ENCODE measurements around the gene PRKCA.

Gene PRKCA

GRCh38 chr17:66326476-66327047 lies 24.1 kb downstream of the PRKCA start:
- Histone ChIP-seq H3K27ac (ENCODE audit: low read depth, low read length) (no peak overlapping the region), H3K79me2 (ENCODE audit: control insufficient read depth, insufficient read depth, low read length, unreplicated experiment) (peaks cover 87% of the 10 kb centered on the region), H2AFZ (ENCODE audit: low read length, unreplicated experiment) (no peak overlapping the region), H3K36me3 (ENCODE audit: insufficient read depth, low read length) (peaks cover 23% of the 10 kb centered on the region), H3K4me3 (ENCODE audit: low read depth, low read length) (no peak overlapping the region), H3K27me3 (ENCODE audit: insufficient read depth, low read length) (no peaks in the 10 kb centered on the region), H3K4me1 (ENCODE audit: control insufficient read depth, insufficient read depth, low read length, unreplicated experiment) (no peaks in the 10 kb centered on the region)

GRCh38 chr17:66330646-66331037 lies 28.2 kb downstream of the PRKCA start:
- no peaks in the 10 kb centered on the region for H3K4me1 ChIP-seq (ENCODE audit: control insufficient read depth, insufficient read depth, low read length, unreplicated experiment)
- peaks cover 6% of the 10 kb centered on the region; the same call in 1 of the 2 replicates for H3K36me3 ChIP-seq (ENCODE audit: insufficient read depth, low read length)
- no peak overlapping the region for H3K27ac ChIP-seq (ENCODE audit: low read depth, low read length)
- no peak overlapping the region for H3K4me3 ChIP-seq (ENCODE audit: low read depth, low read length)
- H2AFZ ChIP-seq (ENCODE audit: low read length, unreplicated experiment) = no peak overlapping the region
- no peaks in the 10 kb centered on the region for H3K27me3 ChIP-seq (ENCODE audit: insufficient read depth, low read length)
- H3K79me2 ChIP-seq (ENCODE audit: control insufficient read depth, insufficient read depth, low read length, unreplicated experiment) = peaks cover 85% of the 10 kb centered on the region

- peaks cover 85% of the 10 kb centered on the region for H3K79me2 ChIP-seq (ENCODE audit: control insufficient read depth, insufficient read depth, low read length, unreplicated experiment)
- no peak overlapping the region for H3K27ac ChIP-seq (ENCODE audit: low read depth, low read length)
- H3K36me3 ChIP-seq (ENCODE audit: insufficient read depth, low read length) = peaks cover 6% of the 10 kb centered on the region; the same call in 1 of the 2 replicates
- H3K4me1 ChIP-seq (ENCODE audit: control insufficient read depth, insufficient read depth, low read length, unreplicated experiment) = no peaks in the 10 kb centered on the region
- no peak overlapping the region for H3K4me3 ChIP-seq (ENCODE audit: low read depth, low read length)
- no peaks in the 10 kb centered on the region for H3K27me3 ChIP-seq (ENCODE audit: insufficient read depth, low read length)
- no peak overlapping the region for H2AFZ ChIP-seq (ENCODE audit: low read length, unreplicated experiment)
Observed at GRCh38 chr17:66331038-66331816, 28.8 kb downstream of the PRKCA start.

GRCh38 chr17:66335797-66336196 lies 33.4 kb downstream of the PRKCA start:
- H3K27me3 ChIP-seq (ENCODE audit: insufficient read depth, low read length) = no peaks in the 10 kb centered on the region
- peaks cover 10% of the 10 kb centered on the region for H3K4me1 ChIP-seq (ENCODE audit: control insufficient read depth, insufficient read depth, low read length, unreplicated experiment)
- H3K79me2 ChIP-seq (ENCODE audit: control insufficient read depth, insufficient read depth, low read length, unreplicated experiment) = peaks cover 81% of the 10 kb centered on the region
- H3K36me3 ChIP-seq (ENCODE audit: insufficient read depth, low read length) = no peaks in the 10 kb centered on the region
- no peak overlapping the region for H3K4me3 ChIP-seq (ENCODE audit: low read depth, low read length)
- H3K27ac ChIP-seq (ENCODE audit: low read depth, low read length) = no peak overlapping the region
- H2AFZ ChIP-seq (ENCODE audit: low read length, unreplicated experiment) = no peak overlapping the region

GRCh38 chr17:66337268-66337667 lies 34.9 kb downstream of the PRKCA start:
- peaks cover 80% of the 10 kb centered on the region for H3K79me2 ChIP-seq (ENCODE audit: control insufficient read depth, insufficient read depth, low read length, unreplicated experiment)

GRCh38 chr17:66337866-66338485 lies 35.6 kb downstream of the PRKCA start:
- no peaks in the 10 kb centered on the region for H3K27me3 ChIP-seq (ENCODE audit: insufficient read depth, low read length)
- H2AFZ ChIP-seq (ENCODE audit: low read length, unreplicated experiment) = no peak overlapping the region
- no peak overlapping the region for H3K4me3 ChIP-seq (ENCODE audit: low read depth, low read length)
- peaks cover 81% of the 10 kb centered on the region for H3K79me2 ChIP-seq (ENCODE audit: control insufficient read depth, insufficient read depth, low read length, unreplicated experiment)
- H3K36me3 ChIP-seq (ENCODE audit: insufficient read depth, low read length) = no peaks in the 10 kb centered on the region
- H3K4me1 ChIP-seq (ENCODE audit: control insufficient read depth, insufficient read depth, low read length, unreplicated experiment) = peaks cover 11% of the 10 kb centered on the region
- no peak overlapping the region for H3K27ac ChIP-seq (ENCODE audit: low read depth, low read length)

More at GRCh38 chr17:66337268-66337667, 34.9 kb downstream of the PRKCA start:
- Histone ChIP-seq H3K27me3 (ENCODE audit: insufficient read depth, low read length) (no peaks in the 10 kb centered on the region), H3K36me3 (ENCODE audit: insufficient read depth, low read length) (no peaks in the 10 kb centered on the region), H3K27ac (ENCODE audit: low read depth, low read length) (no peak overlapping the region), H3K4me1 (ENCODE audit: control insufficient read depth, insufficient read depth, low read length, unreplicated experiment) (peaks cover 10% of the 10 kb centered on the region), H3K4me3 (ENCODE audit: low read depth, low read length) (no peak overlapping the region), H2AFZ (ENCODE audit: low read length, unreplicated experiment) (no peak overlapping the region)

- no peaks in the 10 kb centered on the region for H3K36me3 ChIP-seq (ENCODE audit: insufficient read depth, low read length)
- no peak overlapping the region for H2AFZ ChIP-seq (ENCODE audit: low read length, unreplicated experiment)
- H3K27me3 ChIP-seq (ENCODE audit: insufficient read depth, low read length) = no peaks in the 10 kb centered on the region
- no peak overlapping the region for H3K4me3 ChIP-seq (ENCODE audit: low read depth, low read length)
- H3K4me1 ChIP-seq (ENCODE audit: control insufficient read depth, insufficient read depth, low read length, unreplicated experiment) = peaks cover 21% of the 10 kb centered on the region
- peaks cover 83% of the 10 kb centered on the region for H3K79me2 ChIP-seq (ENCODE audit: control insufficient read depth, insufficient read depth, low read length, unreplicated experiment)
- H3K27ac ChIP-seq (ENCODE audit: low read depth, low read length) = no peak overlapping the region
Observed at GRCh38 chr17:66338937-66339336, 36.5 kb downstream of the PRKCA start.

GRCh38 chr17:66339561-66339960 lies 37.1 kb downstream of the PRKCA start:
- peaks cover 26% of the 10 kb centered on the region for H3K4me1 ChIP-seq (ENCODE audit: control insufficient read depth, insufficient read depth, low read length, unreplicated experiment)

GRCh38 chr17:66340720-66341119 lies 38.3 kb downstream of the PRKCA start:
- Histone ChIP-seq H3K79me2 (ENCODE audit: control insufficient read depth, insufficient read depth, low read length, unreplicated experiment) (peaks cover 84% of the 10 kb centered on the region), H3K27ac (ENCODE audit: low read depth, low read length) (no peak overlapping the region), H3K4me1 (ENCODE audit: control insufficient read depth, insufficient read depth, low read length, unreplicated experiment) (peaks cover 36% of the 10 kb centered on the region), H3K36me3 (ENCODE audit: insufficient read depth, low read length) (no peaks in the 10 kb centered on the region), H3K27me3 (ENCODE audit: insufficient read depth, low read length) (no peaks in the 10 kb centered on the region), H3K4me3 (ENCODE audit: low read depth, low read length) (no peak overlapping the region), H2AFZ (ENCODE audit: low read length, unreplicated experiment) (no peak overlapping the region)

More at GRCh38 chr17:66339561-66339960, 37.1 kb downstream of the PRKCA start:
- H3K27ac ChIP-seq (ENCODE audit: low read depth, low read length) = no peak overlapping the region
- H2AFZ ChIP-seq (ENCODE audit: low read length, unreplicated experiment) = no peak overlapping the region
- no peak overlapping the region for H3K4me3 ChIP-seq (ENCODE audit: low read depth, low read length)
- H3K79me2 ChIP-seq (ENCODE audit: control insufficient read depth, insufficient read depth, low read length, unreplicated experiment) = peaks cover 84% of the 10 kb centered on the region
- no peaks in the 10 kb centered on the region for H3K36me3 ChIP-seq (ENCODE audit: insufficient read depth, low read length)
- H3K27me3 ChIP-seq (ENCODE audit: insufficient read depth, low read length) = no peaks in the 10 kb centered on the region

GRCh38 chr17:66341462-66341861 lies 39.0 kb downstream of the PRKCA start:
- H3K36me3 ChIP-seq (ENCODE audit: insufficient read depth, low read length) = no peaks in the 10 kb centered on the region
- H3K27me3 ChIP-seq (ENCODE audit: insufficient read depth, low read length) = no peaks in the 10 kb centered on the region
- H3K27ac ChIP-seq (ENCODE audit: low read depth, low read length) = no peak overlapping the region
- H3K79me2 ChIP-seq (ENCODE audit: control insufficient read depth, insufficient read depth, low read length, unreplicated experiment) = peaks cover 82% of the 10 kb centered on the region
- H3K4me3 ChIP-seq (ENCODE audit: low read depth, low read length) = no peak overlapping the region
- no peak overlapping the region for H2AFZ ChIP-seq (ENCODE audit: low read length, unreplicated experiment)
- H3K4me1 ChIP-seq (ENCODE audit: control insufficient read depth, insufficient read depth, low read length, unreplicated experiment) = peaks cover 36% of the 10 kb centered on the region

All from ACC112 (cell line).